HepG2 (cell line): Measurements from ENCODE around the gene PSME3IP1. TPM values are rescaled to one million over a fixed set of nuclear protein-coding genes. Genes with fewer than 3 reads are reported as not detected.

Experiments
- ATRX ChIP-seq: sonication (generic); formaldehyde crosslinking; IDR thresholded peaks from 2 replicates; pipeline ENCODE4 v1.4.0; 2020; ENCODE audit warnings: missing genetic modification reagents, borderline replicate concordance
- BORCS8-MEF2B ChIP-seq: sonication (generic); formaldehyde crosslinking; IDR thresholded peaks from 2 replicates; pipeline ENCODE4 v1.8.0; 2022; ENCODE audit warnings: mild to moderate bottlenecking, missing genetic modification reagents
- CCDC6 ChIP-seq: sonication (generic); formaldehyde crosslinking; IDR thresholded peaks from 2 replicates; pipeline ENCODE4 v1.8.1; 2022; ENCODE audit warnings: mild to moderate bottlenecking, missing genetic modification reagents, moderate library complexity
- DZIP1 ChIP-seq: sonication (generic); formaldehyde crosslinking; IDR thresholded peaks from 2 replicates; pipeline ENCODE4 v1.5.0; 2020; ENCODE audit warnings: mild to moderate bottlenecking, missing genetic modification reagents
- KLF6 ChIP-seq: IDR thresholded peaks from 2 replicates; pipeline ENCODE4 v1.8.0; 2016; ENCODE audit warnings: missing biosample characterization, missing genetic modification reagents
- MAX ChIP-seq: IDR thresholded peaks from 2 replicates; pipeline ENCODE4 v1.6.1; 2012; ENCODE audit warnings: inconsistent platforms
- PITX1 ChIP-seq: sonication (generic); formaldehyde crosslinking; IDR thresholded peaks from 2 replicates; pipeline ENCODE4 v1.5.1; 2020; ENCODE audit warnings: mild to moderate bottlenecking, missing genetic modification reagents
- SKIL ChIP-seq: sonication (generic); formaldehyde crosslinking; IDR thresholded peaks from 2 replicates; pipeline ENCODE4 v1.8.0; 2022; ENCODE audit warnings: missing genetic modification reagents, mild to moderate bottlenecking, moderate library complexity, borderline replicate concordance
- SMC3 ChIP-seq: IDR thresholded peaks from 2 replicates; pipeline ENCODE4 v1.6.1; 2011; ENCODE audit warnings: low read length, improper control_type of control experiment
- SOX6 ChIP-seq, 2 experiments: fragments of 450-650 bp in 1 of 2; sonication (generic) in 1 of 2; formaldehyde crosslinking in 1 of 2; IDR thresholded peaks; 2 replicates each; pipeline versions ENCODE4 v1.4.0 to v1.6.1; 2017 to 2020; ENCODE audit warnings: antibody characterized with exemption in 1 of 2, mild to moderate bottlenecking in 1 of 2, missing genetic modification reagents in 1 of 2
- STAT5B ChIP-seq: sonication (generic); formaldehyde crosslinking; IDR thresholded peaks from 2 replicates; pipeline ENCODE4 v1.4.0; 2020; ENCODE audit warnings: missing genetic modification reagents
- TCF7 ChIP-seq: sonication (generic); IDR thresholded peaks from 2 replicates; pipeline ENCODE4 v1.6.1; 2016; ENCODE audit warnings: antibody characterized with exemption, low read depth
- ZFP41 ChIP-seq: sonication (generic); formaldehyde crosslinking; IDR thresholded peaks from 2 replicates; pipeline ENCODE4 v1.4.0; 2020; ENCODE audit warnings: mild to moderate bottlenecking, missing genetic modification reagents, borderline replicate concordance
- ZNF180 ChIP-seq: sonication (generic); formaldehyde crosslinking; IDR thresholded peaks from 2 replicates; pipeline ENCODE4 v1.4.0; 2020; ENCODE audit warnings: low read depth, missing genetic modification reagents, borderline replicate concordance
- ZNF331 ChIP-seq: sonication (generic); formaldehyde crosslinking; IDR thresholded peaks from 2 replicates; pipeline ENCODE4 v1.4.0; 2020; ENCODE audit warnings: missing genetic modification reagents
- ZNF549 ChIP-seq: sonication (generic); formaldehyde crosslinking; IDR thresholded peaks from 2 replicates; pipeline ENCODE4 v1.5.0; 2020; ENCODE audit warnings: missing genetic modification reagents
- ZNF567 ChIP-seq: sonication (generic); formaldehyde crosslinking; IDR thresholded peaks from 2 replicates; pipeline ENCODE4 v1.8.1; 2023; ENCODE audit warnings: mild to moderate bottlenecking, missing genetic modification reagents, borderline replicate concordance
- ZNF589 ChIP-seq: sonication (generic); formaldehyde crosslinking; conservative IDR thresholded peaks from 2 replicates; pipeline ENCODE4 v1.8.0; 2022; ENCODE audit warnings: mild to moderate bottlenecking, moderate library complexity, missing genetic modification reagents
- ZNF629 ChIP-seq: sonication (generic); formaldehyde crosslinking; conservative IDR thresholded peaks from 2 replicates; pipeline ENCODE4 v1.5.0; 2020; ENCODE audit warnings: missing genetic modification reagents
- ZSCAN9 ChIP-seq: IDR thresholded peaks from 2 replicates; pipeline ENCODE4 v1.6.1; 2016; ENCODE audit warnings: borderline replicate concordance
- polyA plus RNA-seq, 8 experiments: library from polyadenylated mRNA; depleted of rRNA in 3 of 8; stranded (reverse) in 7 of 8; unstranded in 1 of 8; fragments of >200 nt; fragmentation: Illumina TruSeq in 4 of 8; extraction: Trizol in 4 of 8; gene quantifications; 2 replicates each; pipeline versions ENCODE4 v1.2.1 to v1.2.3, GENCODE V29; 2011 to 2016; ENCODE audit warnings: low read depth in 4 of 8, missing spikeins in 1 of 8, mixed read lengths in 1 of 8; ENCODE audit not compliant: insufficient read depth in 1 of 8
- total RNA-seq, 5 experiments: library from RNA; depleted of rRNA; stranded (reverse); fragments of >200 nt; fragmentation: Illumina TruSeq; extraction: Trizol; gene quantifications; 2 replicates each; pipeline ENCODE4 v1.2.3, GENCODE V29; 2016; ENCODE audit warnings: low read depth in 1 of 5
- TF ChIP-seq, protein P1 (sequence below): sonication (generic); formaldehyde crosslinking; conservative IDR thresholded peaks from 2 replicates; pipeline ENCODE4 v1.8.0; 2022; ENCODE audit warnings: mild to moderate bottlenecking, moderate library complexity, missing genetic modification reagents
- TF ChIP-seq, protein P2 (sequence below): fragments of 450-650 bp; IDR thresholded peaks from 2 replicates; pipeline ENCODE4 v1.6.1; 2016

Gene PSME3IP1
- total and polyA plus RNA-seq, 2 of the 13 experiments (the other 11 are each of a cell fraction or from before 2014, with no cell fraction given): 90.8 to 99.8 TPM

DNA sequence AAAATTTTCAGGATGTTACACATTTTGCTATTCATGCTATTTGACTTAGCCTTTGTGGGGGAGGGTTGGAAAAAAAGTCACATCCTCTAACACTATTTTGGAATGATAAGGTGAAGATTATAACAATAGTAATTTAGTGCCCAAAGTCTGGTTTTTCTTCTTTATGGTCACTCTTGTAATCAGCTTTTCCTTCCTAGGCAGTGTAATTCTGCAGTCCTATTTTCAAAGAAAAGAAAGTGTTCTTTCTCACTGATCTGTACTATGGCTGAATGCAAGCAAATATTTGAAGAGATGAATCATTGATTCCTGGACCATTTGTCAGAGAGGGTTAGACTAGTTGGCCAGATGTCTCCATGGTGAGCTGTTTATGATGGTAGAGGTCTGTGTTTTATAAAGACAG, 8.7 kb upstream of the PSME3IP1 start (continued):
- TF ChIP-seq BORCS8-MEF2B (no peak), ATRX (no peak), ZSCAN9 (CRISPR knock-in tag) (peak; percentile 62; the same call in 1 of the 2 replicates), SMC3 (no peak), KLF6 (CRISPR knock-in tag) (no peak), ZFP41 (CRISPR knock-in tag) (no peak), DZIP1 (CRISPR knock-in tag) (no peak), CCDC6 (CRISPR knock-in tag) (no peak), SOX6 (IDR thresholded peaks at IDR 0.05) (no peak), SOX6 (CRISPR knock-in tag; IDR thresholded peaks at IDR 0.05) (peak; percentile 89), ZNF331 (CRISPR knock-in tag) (0 out of 2 replicates have a peak, but pooled peaks have one; percentile 53), ZNF567 (no peak), ZNF180 (CRISPR knock-in tag) (no peak), ZNF629 (CRISPR knock-in tag) (no peak), ZNF589 (CRISPR knock-in tag) (no peak), ZNF549 (CRISPR knock-in tag) (no peak), SKIL (CRISPR knock-in tag) (no peak), PITX1 (CRISPR knock-in tag) (peak; percentile 25; the same call in 1 of the 2 replicates), TCF7 (peak; percentile 72), STAT5B (CRISPR knock-in tag) (no peak), MAX (no peak)
- TF ChIP-seq, protein P1, sequence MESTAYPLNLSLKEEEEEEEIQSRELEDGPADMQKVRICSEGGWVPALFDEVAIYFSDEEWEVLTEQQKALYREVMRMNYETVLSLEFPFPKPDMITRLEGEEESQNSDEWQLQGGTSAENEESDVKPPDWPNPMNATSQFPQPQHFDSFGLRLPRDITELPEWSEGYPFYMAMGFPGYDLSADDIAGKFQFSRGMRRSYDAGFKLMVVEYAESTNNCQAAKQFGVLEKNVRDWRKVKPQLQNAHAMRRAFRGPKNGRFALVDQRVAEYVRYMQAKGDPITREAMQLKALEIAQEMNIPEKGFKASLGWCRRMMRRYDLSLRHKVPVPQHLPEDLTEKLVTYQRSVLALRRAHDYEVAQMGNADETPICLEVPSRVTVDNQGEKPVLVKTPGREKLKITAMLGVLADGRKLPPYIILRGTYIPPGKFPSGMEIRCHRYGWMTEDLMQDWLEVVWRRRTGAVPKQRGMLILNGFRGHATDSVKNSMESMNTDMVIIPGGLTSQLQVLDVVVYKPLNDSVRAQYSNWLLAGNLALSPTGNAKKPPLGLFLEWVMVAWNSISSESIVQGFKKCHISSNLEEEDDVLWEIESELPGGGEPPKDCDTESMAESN (CRISPR knock-in tag): no peak
- TF ChIP-seq, protein P2, sequence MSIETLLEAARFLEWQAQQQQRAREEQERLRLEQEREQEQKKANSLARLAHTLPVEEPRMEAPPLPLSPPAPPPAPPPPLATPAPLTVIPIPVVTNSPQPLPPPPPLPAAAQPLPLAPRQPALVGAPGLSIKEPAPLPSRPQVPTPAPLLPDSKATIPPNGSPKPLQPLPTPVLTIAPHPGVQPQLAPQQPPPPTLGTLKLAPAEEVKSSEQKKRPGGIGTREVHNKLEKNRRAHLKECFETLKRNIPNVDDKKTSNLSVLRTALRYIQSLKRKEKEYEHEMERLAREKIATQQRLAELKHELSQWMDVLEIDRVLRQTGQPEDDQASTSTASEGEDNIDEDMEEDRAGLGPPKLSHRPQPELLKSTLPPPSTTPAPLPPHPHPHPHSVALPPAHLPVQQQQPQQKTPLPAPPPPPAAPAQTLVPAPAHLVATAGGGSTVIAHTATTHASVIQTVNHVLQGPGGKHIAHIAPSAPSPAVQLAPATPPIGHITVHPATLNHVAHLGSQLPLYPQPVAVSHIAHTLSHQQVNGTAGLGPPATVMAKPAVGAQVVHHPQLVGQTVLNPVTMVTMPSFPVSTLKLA: no peak
